Colonic mucosa (tissue), 4 donors: ENCODE results near the gene MRPL52. TPM values are rescaled to one million over a fixed set of nuclear protein-coding genes. Genes with fewer than 3 reads are reported as not detected.

Experiments
- DNase-seq: peaks from one replicate; pipeline ENCODE4 v3.0.0-alpha.2; 2020
- H3K27ac ChIP-seq: fragments of 200-600 bp; one replicate; pipeline ENCODE4 v1.8.0; 2021
- H3K27me3 ChIP-seq: fragments of 200-600 bp; one replicate; pipeline ENCODE4 v1.8.0; 2021
- H3K36me3 ChIP-seq: fragments of 200-600 bp; one replicate; pipeline ENCODE4 v1.8.0; 2021
- H3K4me1 ChIP-seq: fragments of 200-600 bp; one replicate; pipeline ENCODE4 v1.8.0; 2021; ENCODE audit warnings: mild to moderate bottlenecking
- H3K4me3 ChIP-seq: fragments of 200-600 bp; one replicate; pipeline ENCODE4 v1.8.0; 2021
- H3K9ac ChIP-seq, 2 donors: one replicate each; pipeline ENCODE4 v1.7.0; 2013; ENCODE audit warnings: control low read depth in 2 of 2, low read depth in 2 of 2, low read length in 2 of 2
- H3K9me3 ChIP-seq: fragments of 200-600 bp; one replicate; pipeline ENCODE4 v1.8.0; 2021
- intact Hi-C: fragments of 100-400 bp; cut with DNase I; formaldehyde crosslinking; loops from one replicate; pipeline ENCODE4 v1.14.1; 2022
- total RNA-seq, 2 donors: library from RNA; stranded (reverse); fragmentation: NEBNext Ultra II Directional in 1 of 2; extraction: Animal tissue kit (Norgen Biotek cat#: 25700) in 1 of 2; gene quantifications; one replicate each; pipeline ENCODE4 v1.2.1, GENCODE V29; 2021
- TF ChIP-seq, protein P1 (sequence below): fragments of 200-600 bp; IDR thresholded peaks from one replicate; pipeline ENCODE4 v1.8.0; 2022; ENCODE audit warnings: antibody characterized with exemption, mild to moderate bottlenecking
- donor health status: healthy.
- donor health status: DM: no; HTN: no; CAD: no.
- donor health status: DM: no; HTN: no; CAD: no.

The MRPL52 gene
- total RNA-seq, 2 donors from 2014 or later = 79.1 to 156 TPM

GRCh38 chr14:22875748-22876319 is 46.1 kb downstream of the MRPL52 start:
- no peak overlapping the region for H3K4me3 ChIP-seq
- no peak overlapping the region for H3K27ac ChIP-seq
- no peaks in the 10 kb centered on the region for H3K27me3 ChIP-seq
- H3K36me3 ChIP-seq = peaks cover 37% of the 10 kb centered on the region
- TF ChIP-seq, protein P1, sequence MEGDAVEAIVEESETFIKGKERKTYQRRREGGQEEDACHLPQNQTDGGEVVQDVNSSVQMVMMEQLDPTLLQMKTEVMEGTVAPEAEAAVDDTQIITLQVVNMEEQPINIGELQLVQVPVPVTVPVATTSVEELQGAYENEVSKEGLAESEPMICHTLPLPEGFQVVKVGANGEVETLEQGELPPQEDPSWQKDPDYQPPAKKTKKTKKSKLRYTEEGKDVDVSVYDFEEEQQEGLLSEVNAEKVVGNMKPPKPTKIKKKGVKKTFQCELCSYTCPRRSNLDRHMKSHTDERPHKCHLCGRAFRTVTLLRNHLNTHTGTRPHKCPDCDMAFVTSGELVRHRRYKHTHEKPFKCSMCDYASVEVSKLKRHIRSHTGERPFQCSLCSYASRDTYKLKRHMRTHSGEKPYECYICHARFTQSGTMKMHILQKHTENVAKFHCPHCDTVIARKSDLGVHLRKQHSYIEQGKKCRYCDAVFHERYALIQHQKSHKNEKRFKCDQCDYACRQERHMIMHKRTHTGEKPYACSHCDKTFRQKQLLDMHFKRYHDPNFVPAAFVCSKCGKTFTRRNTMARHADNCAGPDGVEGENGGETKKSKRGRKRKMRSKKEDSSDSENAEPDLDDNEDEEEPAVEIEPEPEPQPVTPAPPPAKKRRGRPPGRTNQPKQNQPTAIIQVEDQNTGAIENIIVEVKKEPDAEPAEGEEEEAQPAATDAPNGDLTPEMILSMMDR = no peak
- no peak for DNase-seq
- no peak overlapping the region for H3K9ac ChIP-seq
- intact Hi-C loops = no loop called here
- peaks cover 7% of the 10 kb centered on the region for H3K4me1 ChIP-seq
- no peaks in the 10 kb centered on the region for H3K9me3 ChIP-seq

DNA sequence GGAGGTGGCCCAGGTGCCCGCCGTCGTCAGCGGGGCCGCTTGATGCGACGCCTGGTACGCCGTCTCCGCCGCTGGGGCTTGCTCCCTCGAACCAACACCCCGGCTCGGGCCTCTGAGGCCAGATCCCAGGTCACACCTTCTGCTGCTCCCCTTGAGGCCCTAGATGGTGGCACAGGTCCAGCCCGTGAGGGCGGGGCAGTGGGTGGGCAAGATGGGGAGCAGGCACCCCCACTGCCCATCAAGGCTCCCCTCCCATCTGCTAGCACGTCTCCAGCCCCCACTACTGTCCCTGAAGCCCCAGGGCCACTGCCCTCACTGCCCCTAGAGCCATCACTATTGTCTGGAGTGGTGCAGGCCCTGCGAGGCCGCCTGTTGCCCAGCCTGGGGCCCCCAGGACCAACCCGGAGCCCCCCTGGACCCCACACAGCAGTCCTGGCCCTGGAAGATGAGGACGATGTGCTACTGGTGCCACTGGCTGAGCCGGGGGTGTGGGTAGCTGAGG is 47.4 kb downstream of the MRPL52 start:
- intact Hi-C loops = no loop called here
- Histone ChIP-seq H3K9me3 (no peaks in the 10 kb centered on the region), H3K36me3 (peaks cover 37% of the 10 kb centered on the region), H3K4me1 (peaks cover 7% of the 10 kb centered on the region), H3K27ac (no peak overlapping the region), H3K27me3 (no peaks in the 10 kb centered on the region), H3K9ac (no peak overlapping the region), H3K4me3 (no peak overlapping the region)
- TF ChIP-seq, protein P1 = no peak
- DNase-seq = no peak

- no peak for DNase-seq
- TF ChIP-seq, protein P1 = no peak
- peaks cover 2% of the 10 kb centered on the region for H3K4me1 ChIP-seq
These were observed 48.9 kb downstream of the MRPL52 start for GRCh38 chr14:22878271-22879246.

GRCh38 chr14:22882064-22882463 is 52.4 kb downstream of the MRPL52 start:
- Histone ChIP-seq H3K27me3 (no peaks in the 10 kb centered on the region), H3K4me1 (no peaks in the 10 kb centered on the region), H3K9me3 (no peaks in the 10 kb centered on the region), H3K36me3 (peaks cover 8% of the 10 kb centered on the region), H3K4me3 (no peak overlapping the region), H3K27ac (no peak overlapping the region), H3K9ac (no peak overlapping the region)
- intact Hi-C loops = no loop called here
- DNase-seq = no peak
- TF ChIP-seq, protein P1 = no peak

More at GRCh38 chr14:22878271-22879246, 48.9 kb downstream of the MRPL52 start:
- H3K27me3 ChIP-seq = no peaks in the 10 kb centered on the region
- intact Hi-C loops = no loop called here
- H3K4me3 ChIP-seq = no peak overlapping the region
- H3K9ac ChIP-seq = no peak overlapping the region
- peaks cover 37% of the 10 kb centered on the region for H3K36me3 ChIP-seq
- no peaks in the 10 kb centered on the region for H3K9me3 ChIP-seq
- no peak overlapping the region for H3K27ac ChIP-seq

GRCh38 chr14:22882529-22883172 is 53.0 kb downstream of the MRPL52 start:
- peak; percentile 51 for DNase-seq
- TF ChIP-seq, protein P1 = no peak
- no peak overlapping the region for H3K27ac ChIP-seq
- no peaks in the 10 kb centered on the region for H3K4me1 ChIP-seq
- no peaks in the 10 kb centered on the region for H3K9me3 ChIP-seq
- peaks cover 2% of the 10 kb centered on the region for H3K36me3 ChIP-seq
- no peak overlapping the region for H3K9ac ChIP-seq
- intact Hi-C loops = no loop called here
- H3K4me3 ChIP-seq = no peak overlapping the region
- no peaks in the 10 kb centered on the region for H3K27me3 ChIP-seq
